HG02981 (cell line): ENCODE measurements around the gene SMPD3.

Source experiments
- ATAC-seq: cut with Tn5 transposase; IDR thresholded peaks from one replicate; pipeline ENCODE4 v1.9.1; 2021; ENCODE audit warnings: mild to moderate bottlenecking, moderate library complexity; ENCODE audit not compliant: unreplicated experiment

Gene SMPD3

GRCh38 chr16:68371706-68372380 is 76.5 kb downstream of the SMPD3 start:
- ATAC-seq: no peak

GRCh38 chr16:68371276-68371651 is 77.0 kb downstream of the SMPD3 start:
- no peak for ATAC-seq

- ATAC-seq: no peak
Observed at GRCh38 chr16:68370581-68371275, 77.6 kb downstream of the SMPD3 start.

GRCh38 chr16:68369697-68370580 is 78.4 kb downstream of the SMPD3 start:
- ATAC-seq: peak; percentile 53

GRCh38 chr16:68369168-68369567 is 79.1 kb downstream of the SMPD3 start:
- ATAC-seq: no peak

- ATAC-seq: peak; percentile 32
Observed at GRCh38 chr16:68368301-68368888, 79.9 kb downstream of the SMPD3 start.

- ATAC-seq: no peak
Observed at GRCh38 chr16:68367891-68368290, 80.4 kb downstream of the SMPD3 start.

- no peak for ATAC-seq
Observed at GRCh38 chr16:68367440-68367839, 80.9 kb downstream of the SMPD3 start.

- ATAC-seq: no peak
Observed at GRCh38 chr16:68367030-68367429, 81.3 kb downstream of the SMPD3 start.

- ATAC-seq: no peak
Observed at GRCh38 chr16:68366062-68366461, 82.2 kb downstream of the SMPD3 start.

- no peak for ATAC-seq
Observed at GRCh38 chr16:68365167-68365817, 83.0 kb downstream of the SMPD3 start.

- ATAC-seq: no peak
Observed at GRCh38 chr16:68364561-68364998, 83.7 kb downstream of the SMPD3 start.

GRCh38 chr16:68363658-68364521 is 84.4 kb downstream of the SMPD3 start:
- ATAC-seq: no peak

GRCh38 chr16:68362947-68363657 is 85.2 kb downstream of the SMPD3 start:
- ATAC-seq: no peak

GRCh38 chr16:68362262-68362913 is 85.9 kb downstream of the SMPD3 start:
- ATAC-seq: no peak

GRCh38 chr16:68361485-68361884 is 86.8 kb downstream of the SMPD3 start:
- ATAC-seq: no peak

- no peak for ATAC-seq
Observed at GRCh38 chr16:68360956-68361355, 87.4 kb downstream of the SMPD3 start.

GRCh38 chr16:68360547-68360946 is 87.8 kb downstream of the SMPD3 start:
- no peak for ATAC-seq
